GM18505 (cell line): Measurements from ENCODE around the gene TMEM106C.

Source experiments
- ATAC-seq: cut with Tn5 transposase; IDR thresholded peaks from one replicate; pipeline ENCODE4 v1.9.1; 2021; ENCODE audit not compliant: unreplicated experiment
- POLR2A ChIP-seq: IDR thresholded peaks from 4 replicates; pipeline ENCODE4 v1.6.1; 2011; ENCODE audit warnings: borderline replicate concordance; ENCODE audit not compliant: insufficient read depth, insufficient read length; ENCODE audit errors: extremely low read depth

TMEM106C gene

GRCh38 chr12:47964106-47964728 lies 821 bp downstream of the TMEM106C start:
- TF ChIP-seq POLR2A = no peak
- no peak for ATAC-seq

- no peak for ATAC-seq
Observed at GRCh38 chr12:47965581-47965980, 2.2 kb downstream of the TMEM106C start.

GRCh38 chr12:47967461-47968321 lies 4.3 kb downstream of the TMEM106C start:
- ATAC-seq = no peak
- no peak for TF ChIP-seq POLR2A

More at GRCh38 chr12:47965581-47965980, 2.2 kb downstream of the TMEM106C start:
- no peak for TF ChIP-seq POLR2A

- ATAC-seq = no peak
- TF ChIP-seq POLR2A = no peak
Observed at GRCh38 chr12:47969845-47970244, 6.4 kb downstream of the TMEM106C start.

GRCh38 chr12:47970843-47971242 lies 7.4 kb downstream of the TMEM106C start:
- no peak for TF ChIP-seq POLR2A
- ATAC-seq = no peak

- ATAC-seq = no peak
- no peak for TF ChIP-seq POLR2A
Observed at GRCh38 chr12:47972895-47973294, 9.5 kb downstream of the TMEM106C start.

- no peak for TF ChIP-seq POLR2A
- ATAC-seq = no peak
Observed at GRCh38 chr12:47973870-47974269, 10.5 kb downstream of the TMEM106C start.

- ATAC-seq = no peak
- no peak for TF ChIP-seq POLR2A
Observed at GRCh38 chr12:47975036-47975620, 11.7 kb downstream of the TMEM106C start.

GRCh38 chr12:47975816-47976215 lies 12.4 kb downstream of the TMEM106C start:
- no peak for ATAC-seq
- TF ChIP-seq POLR2A = no peak

- no peak for ATAC-seq
- no peak for TF ChIP-seq POLR2A
Observed at GRCh38 chr12:47977046-47977771, 13.8 kb downstream of the TMEM106C start.

GRCh38 chr12:47977772-47978597 lies 14.6 kb downstream of the TMEM106C start:
- TF ChIP-seq POLR2A = no peak
- no peak for ATAC-seq

GRCh38 chr12:47978598-47978873 lies 15.1 kb downstream of the TMEM106C start:
- TF ChIP-seq POLR2A = no peak
- ATAC-seq = no peak

- ATAC-seq = no peak
- no peak for TF ChIP-seq POLR2A
Observed at GRCh38 chr12:47979166-47979565, 15.8 kb downstream of the TMEM106C start.

- no peak for ATAC-seq
- TF ChIP-seq POLR2A = no peak
Observed at GRCh38 chr12:47979686-47980085, 16.3 kb downstream of the TMEM106C start.
